ENCODE data around the gene AEBP1.

DNA sequence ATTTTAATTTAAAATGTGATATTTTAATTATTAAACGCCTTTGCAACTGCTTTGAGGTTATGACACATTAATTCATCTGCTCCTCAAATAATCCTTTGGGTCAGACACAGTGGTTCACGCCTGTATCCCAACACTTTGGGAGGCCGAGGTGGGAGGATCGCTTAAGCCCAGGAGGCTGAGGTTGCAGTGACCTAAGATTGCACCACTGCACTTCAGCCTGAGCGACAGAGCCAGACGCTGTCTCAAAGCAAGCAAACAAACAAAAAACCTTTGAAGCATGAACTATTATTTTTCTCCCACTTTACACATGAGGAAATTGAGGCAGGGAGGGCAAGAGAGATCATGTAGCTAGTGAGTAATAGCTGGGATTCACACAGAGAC lies 20.7 kb downstream of the AEBP1 start:
- TF ChIP-seq, protein P1, sequence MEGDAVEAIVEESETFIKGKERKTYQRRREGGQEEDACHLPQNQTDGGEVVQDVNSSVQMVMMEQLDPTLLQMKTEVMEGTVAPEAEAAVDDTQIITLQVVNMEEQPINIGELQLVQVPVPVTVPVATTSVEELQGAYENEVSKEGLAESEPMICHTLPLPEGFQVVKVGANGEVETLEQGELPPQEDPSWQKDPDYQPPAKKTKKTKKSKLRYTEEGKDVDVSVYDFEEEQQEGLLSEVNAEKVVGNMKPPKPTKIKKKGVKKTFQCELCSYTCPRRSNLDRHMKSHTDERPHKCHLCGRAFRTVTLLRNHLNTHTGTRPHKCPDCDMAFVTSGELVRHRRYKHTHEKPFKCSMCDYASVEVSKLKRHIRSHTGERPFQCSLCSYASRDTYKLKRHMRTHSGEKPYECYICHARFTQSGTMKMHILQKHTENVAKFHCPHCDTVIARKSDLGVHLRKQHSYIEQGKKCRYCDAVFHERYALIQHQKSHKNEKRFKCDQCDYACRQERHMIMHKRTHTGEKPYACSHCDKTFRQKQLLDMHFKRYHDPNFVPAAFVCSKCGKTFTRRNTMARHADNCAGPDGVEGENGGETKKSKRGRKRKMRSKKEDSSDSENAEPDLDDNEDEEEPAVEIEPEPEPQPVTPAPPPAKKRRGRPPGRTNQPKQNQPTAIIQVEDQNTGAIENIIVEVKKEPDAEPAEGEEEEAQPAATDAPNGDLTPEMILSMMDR (conservative IDR thresholded peaks at IDR 0.05; ENCODE audit: low read depth, low read length): no peak
- TF ChIP-seq EZH2 (IDR thresholded peaks at IDR 0.05; ENCODE audit: borderline replicate concordance, low read depth, low read length, poor library complexity, severe bottlenecking): no peak

Measured in A673 (cell line).